PC-3 (cell line): ENCODE results near the gene EXOSC10. TPM values are rescaled to one million over a fixed set of nuclear protein-coding genes. Genes with fewer than 3 reads are reported as not detected.

Source experiments
- ATAC-seq: fragments of 200-7000 bp; cut with Tn5 transposase; 2 replicates; pipeline ENCODE4 v1.9.1; 2020; ENCODE audit warnings: mild to moderate bottlenecking, moderate library complexity
- Bru-seq: library from RNA; stranded (reverse); fragments of 400-500 nt; gene quantifications from one replicate; lab custom pipeline; 2021; lab: Mats Ljungman, UMichigan
- BruChase-seq, 2 experiments: library from RNA; stranded (reverse); fragments of 400-500 nt; gene quantifications; one replicate each; lab custom pipeline; 2021; lab: Mats Ljungman, UMichigan
- BruUV-seq: library from RNA; stranded (reverse); fragments of 400-500 nt; replicated peaks from 2 replicates; lab custom pipeline; 2021; lab: Mats Ljungman, UMichigan
- CTCF ChIA-PET: fragments of 300-600 bp; sonication (Branson Sonifier 250); formaldehyde crosslinking; loops from one replicate; lab custom pipeline; 2022; ENCODE audit warnings: antibody characterized with exemption; lab: Charles Lee
- POLR2A ChIA-PET: fragments of 300-600 bp; sonication (Branson Sonifier 250); formaldehyde crosslinking; loops from one replicate; lab custom pipeline; 2022; ENCODE audit warnings: antibody characterized with exemption; ENCODE audit not compliant: unreplicated experiment; lab: Charles Lee
- DNase-seq: peaks from one replicate; pipeline ENCODE4 v3.0.0-alpha.2; 2015
- H2AFZ ChIP-seq: fragments of 300-600 bp; sonication (generic); 2 replicates; pipeline ENCODE4 v1.6.0; 2016; ENCODE audit warnings: antibody characterized with exemption, low read length
- H3F3A ChIP-seq: fragments of 300-600 bp; sonication (generic); one replicate; pipeline ENCODE4 v1.6.0; 2017; ENCODE audit warnings: antibody characterized with exemption, low read length, control low read depth, mild to moderate bottlenecking; ENCODE audit not compliant: unreplicated experiment
- H3K27ac ChIP-seq: fragments of 300-600 bp; sonication (generic); 2 replicates; pipeline ENCODE4 v1.5.1; 2016; ENCODE audit warnings: mild to moderate bottlenecking, low read length
- H3K27me3 ChIP-seq: fragments of 300-600 bp; sonication (generic); 2 replicates; pipeline ENCODE4 v1.6.1; 2016; ENCODE audit warnings: low read length, mixed read lengths
- H3K36me3 ChIP-seq: fragments of 300-600 bp; sonication (generic); 2 replicates; pipeline ENCODE4 v1.6.1; 2016; ENCODE audit warnings: low read depth, mixed run types, low read length, mixed read lengths
- H3K4me1 ChIP-seq: fragments of 300-600 bp; sonication (generic); 2 replicates; pipeline ENCODE4 v1.5.1; 2016; ENCODE audit warnings: low read length; ENCODE audit not compliant: insufficient read depth
- H3K4me2 ChIP-seq: fragments of 300-600 bp; sonication (generic); 2 replicates; pipeline ENCODE4 v1.6.0; 2016; ENCODE audit warnings: low read length
- H3K4me3 ChIP-seq: fragments of 300-600 bp; sonication (generic); 2 replicates; pipeline ENCODE4 v1.5.1; 2016; ENCODE audit warnings: mild to moderate bottlenecking, low read length, mixed read lengths
- H3K79me2 ChIP-seq: fragments of 300-600 bp; sonication (generic); 2 replicates; pipeline ENCODE4 v1.6.1; 2017; ENCODE audit warnings: low read length, mixed read lengths
- H3K9ac ChIP-seq: fragments of 300-600 bp; sonication (generic); 2 replicates; pipeline ENCODE4 v1.6.0; 2016; ENCODE audit warnings: mild to moderate bottlenecking, low read length
- H3K9me2 ChIP-seq: fragments of 300-600 bp; sonication (generic); replicated peaks from 2 replicates; pipeline ENCODE4 v1.6.1; 2016; ENCODE audit warnings: mixed run types, low read length, mixed read lengths
- H3K9me3 ChIP-seq: fragments of 300-600 bp; sonication (generic); 2 replicates; pipeline ENCODE4 v1.6.1; 2016; ENCODE audit warnings: low read length, mixed read lengths
- H4K20me1 ChIP-seq: fragments of 300-600 bp; sonication (generic); 2 replicates; pipeline ENCODE4 v1.6.1; 2016; ENCODE audit warnings: low read length, mixed read lengths
- CTCF ChIP-seq: fragments of 300-600 bp; sonication (generic); conservative IDR thresholded peaks from 2 replicates; pipeline ENCODE4 v1.5.1; 2017; ENCODE audit warnings: antibody characterized with exemption, low read depth, mild to moderate bottlenecking, low read length
- EZH2 ChIP-seq: fragments of 300-600 bp; sonication (generic); IDR thresholded peaks from one replicate; pipeline ENCODE4 v1.6.1; 2017; ENCODE audit warnings: antibody characterized with exemption, mild to moderate bottlenecking, low read length; ENCODE audit not compliant: unreplicated experiment
- EZH2phosphoT487 ChIP-seq: fragments of 300-600 bp; sonication (generic); IDR thresholded peaks from 2 replicates; pipeline ENCODE4 v1.6.1; 2018; ENCODE audit warnings: mild to moderate bottlenecking, antibody characterized with exemption, low read length, borderline replicate concordance
- intact Hi-C: fragments of 100-400 bp; cut with micrococcal nuclease; formaldehyde crosslinking; loops from 2 replicates; pipeline ENCODE4 v1.9.0; 2023
- long read RNA-seq: library from polyadenylated mRNA; unstranded; transcript quantifications from one replicate; pipeline ENCODE4 v2.0.0, GENCODE V29; 2021; ENCODE audit not compliant: unreplicated experiment
- total RNA-seq: library from RNA; depleted of rRNA; stranded (reverse); fragments of >200 nt; gene quantifications from 2 replicates; pipeline ENCODE4 v1.2.3, GENCODE V29; 2014; rRNA removed

EXOSC10 gene
- 95.9 and 96.3 TPM in 2 replicates for total RNA-seq
- Bru-seq, nascent RNA: percentile 88 among the genes with signal in this experiment
- BruChase-seq, experiment 1, labeled RNA remaining after a 6-hour chase: percentile 93 among the genes with signal in this experiment
- BruChase-seq, experiment 2, labeled RNA remaining after a 2-hour chase: percentile 89 among the genes with signal in this experiment
- long read RNA-seq, transcript EXOSC10-202 (25 exons, 2,808 nt): major isoform, 135 of 239 reads
- long read RNA-seq, partial matches to known transcripts: 49 of 239 reads
- long read RNA-seq, other reads (novel, unspliced or antisense): 54 of 239 reads

GRCh38 chr1:11099310-11100148 lies at the start of gene EXOSC10:
Gene EXOSC10, minus strand, starts transcription at chr1:11099869. Its CDS starts 38 bp downstream, at chr1:11099831.
- CTCF ChIA-PET: interaction anchor here (0.6 to 1.0 kb wide), 2 partner anchors 57 to 551 kb away, joined by 3 to 4 read pairs; no protein-coding TSS in a partner anchor
- intact Hi-C loops: loop anchor here (2.0 kb wide), 2 partner anchors 35 to 59 kb away; no protein-coding TSS in a partner anchor
- Histone ChIP-seq H3K36me3 (peaks cover 18% of the 10 kb centered on the region), H3K4me2 (peak within 1 kb of the TSS; percentile 91), H3K4me3 (peak within 1 kb of the TSS; percentile 81), H3F3A (no peaks in the 10 kb centered on the region), H3K27ac (peak within 1 kb of the TSS; percentile 44), H3K27me3 (no peaks in the 10 kb centered on the region), H3K9me3 (no peaks in the 10 kb centered on the region), H3K9me2 (no peaks in the 10 kb centered on the region), H3K79me2 (peaks cover 21% of the 10 kb centered on the region), H4K20me1 (0 out of 2 replicates have a peak, but pooled peaks cover 4% of the 10 kb centered on the region), H2AFZ (peak within 1 kb of the TSS; percentile 90), H3K4me1 (peaks cover 16% of the 10 kb centered on the region), H3K9ac (peak within 1 kb of the TSS; percentile 98)
- no peak for TF ChIP-seq EZH2phosphoT487
- TF ChIP-seq EZH2: no peak
- TF ChIP-seq CTCF: no peak
- POLR2A ChIA-PET: interaction anchor here (0.6 to 1.0 kb wide), 6 partner anchors 35 to 679 kb away, joined by 3 to 9 read pairs (median 3); partner anchors contain the start of gene MTOR
- DNase-seq (peak; percentile 91), ATAC-seq (peak; percentile 93)
- no TSS peak for BruUV-seq

GRCh38 chr1:11147197-11147770 lies 47.6 kb upstream of the EXOSC10 start:
- Histone ChIP-seq H3K9me2 (no peaks in the 10 kb centered on the region), H3K36me3 (peaks cover 54% of the 10 kb centered on the region), H3K79me2 (no peaks in the 10 kb centered on the region), H3K4me2 (peak overlapping the region; percentile 41), H3K27ac (peak overlapping the region; percentile 84), H3K4me1 (peaks cover 41% of the 10 kb centered on the region), H3K9ac (peak overlapping the region; percentile 21), H3K4me3 (no peak overlapping the region), H3F3A (peaks cover 9% of the 10 kb centered on the region), H2AFZ (no peak overlapping the region), H3K9me3 (no peaks in the 10 kb centered on the region), H3K27me3 (no peaks in the 10 kb centered on the region), H4K20me1 (no peaks in the 10 kb centered on the region)
- no peak for TF ChIP-seq CTCF
- TF ChIP-seq EZH2phosphoT487: no peak
- TF ChIP-seq EZH2: no peak
- ChIA-PET CTCF (interaction anchor here (0.6 to 2.0 kb wide), 4 partner anchors 9 to 1290 kb away, joined by 3 to 14 read pairs (median 9); no protein-coding TSS in a partner anchor), POLR2A (interaction anchor here (0.5 to 1.1 kb wide), 7 partner anchors 8 to 1239 kb away, joined by 3 to 26 read pairs (median 4); no protein-coding TSS in a partner anchor)
- TSS peak; percentile 24 for BruUV-seq
- DNase-seq (peak; percentile 93), ATAC-seq (peak; percentile 92)
- intact Hi-C loops: loop anchor here (1.0 kb wide), 2 partner anchors 9 to 13 kb away; no protein-coding TSS in a partner anchor
